Peyer's patch (tissue), 4 donors: ENCODE data around the gene AP2A2.

Source experiments
- POLR2A ChIP-seq, 2 donors: fragments of 450-650 bp; IDR thresholded peaks; one replicate each; pipeline ENCODE4 v1.5.1; 2017; ENCODE audit warnings: antibody characterized with exemption in 2 of 2, mild to moderate bottlenecking in 2 of 2, moderate library complexity in 2 of 2
- TF ChIP-seq, protein P1 (sequence below), 6 experiments: fragments of 450-650 bp in 4 of 6; fragments of 200-600 bp in 2 of 6; sonication (generic) in 1 of 6; IDR thresholded peaks; one replicate each; pipeline ENCODE4 v1.5.1; 2017 to 2019; ENCODE audit warnings: antibody characterized with exemption in 6 of 6, mild to moderate bottlenecking in 3 of 6, moderate library complexity in 1 of 6

DNA sequence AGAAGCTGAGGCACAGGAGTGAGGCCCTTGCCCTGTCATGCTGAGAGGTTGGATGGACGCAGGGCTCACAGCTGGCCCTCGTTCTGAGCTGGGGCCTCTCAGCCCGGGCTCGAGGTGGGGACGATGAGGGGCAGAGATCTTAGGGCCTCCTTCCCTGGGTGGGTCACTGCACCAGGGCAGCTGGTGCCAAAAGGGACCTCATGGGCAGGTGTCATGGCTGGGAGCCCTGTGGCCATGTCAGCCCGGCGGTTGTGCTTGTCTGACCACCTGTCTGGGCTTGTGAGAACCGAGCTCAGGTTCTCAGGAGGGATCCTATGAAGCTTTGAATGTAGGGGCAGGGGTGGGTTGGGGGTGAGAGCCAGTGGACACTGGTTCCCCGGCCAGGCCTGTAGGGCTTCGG is 112.7 kb downstream of the AP2A2 start:
- TF ChIP-seq, protein P1, sequence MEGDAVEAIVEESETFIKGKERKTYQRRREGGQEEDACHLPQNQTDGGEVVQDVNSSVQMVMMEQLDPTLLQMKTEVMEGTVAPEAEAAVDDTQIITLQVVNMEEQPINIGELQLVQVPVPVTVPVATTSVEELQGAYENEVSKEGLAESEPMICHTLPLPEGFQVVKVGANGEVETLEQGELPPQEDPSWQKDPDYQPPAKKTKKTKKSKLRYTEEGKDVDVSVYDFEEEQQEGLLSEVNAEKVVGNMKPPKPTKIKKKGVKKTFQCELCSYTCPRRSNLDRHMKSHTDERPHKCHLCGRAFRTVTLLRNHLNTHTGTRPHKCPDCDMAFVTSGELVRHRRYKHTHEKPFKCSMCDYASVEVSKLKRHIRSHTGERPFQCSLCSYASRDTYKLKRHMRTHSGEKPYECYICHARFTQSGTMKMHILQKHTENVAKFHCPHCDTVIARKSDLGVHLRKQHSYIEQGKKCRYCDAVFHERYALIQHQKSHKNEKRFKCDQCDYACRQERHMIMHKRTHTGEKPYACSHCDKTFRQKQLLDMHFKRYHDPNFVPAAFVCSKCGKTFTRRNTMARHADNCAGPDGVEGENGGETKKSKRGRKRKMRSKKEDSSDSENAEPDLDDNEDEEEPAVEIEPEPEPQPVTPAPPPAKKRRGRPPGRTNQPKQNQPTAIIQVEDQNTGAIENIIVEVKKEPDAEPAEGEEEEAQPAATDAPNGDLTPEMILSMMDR (IDR thresholded peaks at IDR 0.05): no peak
- TF ChIP-seq POLR2A (IDR thresholded peaks at IDR 0.05): no peak
